Activated CD8-positive, alpha-beta T cell treated with anti-CD3 and anti-CD28 coated beads for 36 hours (primary cell): ENCODE measurements around the gene DUSP6. TPM values are rescaled to one million over a fixed set of nuclear protein-coding genes. Genes with fewer than 3 reads are reported as not detected.

Experiments used
- ATAC-seq: fragments of 200-7000 bp; cut with Tn5 transposase; one replicate; pipeline ENCODE4 v1.10.0; 2021; ENCODE audit warnings: mild to moderate bottlenecking, moderate library complexity
- CTCF ChIA-PET: fragments of 350-600 bp; sonication (Branson Sonifier 250); formaldehyde crosslinking; loops from one replicate; lab custom pipeline; 2021; ENCODE audit warnings: antibody characterized with exemption; lab: Charles Lee
- POLR2A ChIA-PET: fragments of 350-600 bp; sonication (Branson Sonifier 250); formaldehyde crosslinking; loops from one replicate; lab custom pipeline; 2021; ENCODE audit warnings: antibody characterized with exemption; lab: Charles Lee
- DNase-seq: peaks from one replicate; pipeline ENCODE4 v3.0.0-alpha.2; 2020
- H3K27ac Mint-ChIP-seq: one replicate; pipeline ENCODE4 v1.8.0; 2021; ENCODE audit warnings: mild to moderate bottlenecking, mixed read lengths
- H3K27me3 Mint-ChIP-seq: one replicate; pipeline ENCODE4 v1.8.0; 2021; ENCODE audit warnings: mixed read lengths
- H3K36me3 Mint-ChIP-seq: one replicate; pipeline ENCODE4 v1.8.0; 2021; ENCODE audit warnings: low read depth, mixed read lengths
- H3K4me1 Mint-ChIP-seq: one replicate; pipeline ENCODE4 v1.8.0; 2021; ENCODE audit warnings: low read depth, mixed read lengths
- H3K4me3 Mint-ChIP-seq: one replicate; pipeline ENCODE4 v1.8.0; 2021; ENCODE audit warnings: mild to moderate bottlenecking, moderate library complexity, mixed read lengths
- H3K9me3 Mint-ChIP-seq: one replicate; pipeline ENCODE4 v1.8.0; 2021; ENCODE audit warnings: mixed read lengths
- intact Hi-C: fragments of 100-400 bp; cut with micrococcal nuclease; formaldehyde crosslinking; loops from one replicate; pipeline ENCODE4 v1.10.0; 2022
- total RNA-seq, 2 experiments: library from RNA; stranded (reverse); gene quantifications; one replicate each; pipeline ENCODE4 v1.2.3, GENCODE V29; 2021
- TF ChIP-seq, protein P1 (sequence below): fragments of 200-600 bp; IDR thresholded peaks from one replicate; pipeline ENCODE4 v1.8.0; 2022; ENCODE audit warnings: antibody characterized with exemption, mild to moderate bottlenecking

DUSP6 gene
- total RNA-seq, 2 experiments from 2014 or later: 15.3 to 16.6 TPM

DNA sequence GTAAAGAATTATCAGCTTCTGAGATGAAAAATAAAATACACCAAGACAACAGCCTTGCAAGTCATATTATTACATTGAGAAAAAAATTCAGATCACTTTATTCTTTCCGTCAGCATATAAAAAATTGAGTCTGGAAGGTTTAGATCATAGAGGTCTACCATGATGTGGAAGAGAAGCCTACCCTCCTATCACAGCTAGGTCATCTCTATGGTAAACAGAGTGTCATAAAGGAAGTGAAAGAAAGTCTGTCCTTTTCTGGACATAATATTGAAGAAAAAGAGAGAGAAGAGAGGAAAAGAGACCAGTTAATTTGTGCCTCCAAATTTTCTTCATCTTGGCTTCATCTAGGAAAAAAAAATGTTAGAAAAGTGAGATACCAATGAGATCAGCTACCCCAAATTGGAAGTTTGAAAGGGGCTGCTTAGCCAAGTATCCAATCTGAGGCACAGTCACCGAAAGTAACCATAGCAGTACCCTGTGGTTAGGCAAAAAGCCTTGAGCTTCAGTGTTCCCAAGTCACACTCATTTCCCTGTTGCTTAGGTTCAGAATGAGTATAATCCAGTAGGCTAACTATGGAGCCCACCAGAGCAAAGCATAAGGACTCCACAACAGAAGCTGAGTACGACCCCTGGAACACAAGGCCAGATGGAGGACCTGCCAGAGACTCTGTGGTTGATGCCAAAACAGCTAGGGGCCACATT lies 38.1 kb downstream of the DUSP6 start:
- POLR2A ChIA-PET: interaction anchor here (1.0 kb wide), 1 partner anchor 37 kb away, joined by 3 read pairs; no protein-coding TSS in a partner anchor
- H3K36me3 Mint-ChIP-seq: no peaks in the 10 kb centered on the region

DNA sequence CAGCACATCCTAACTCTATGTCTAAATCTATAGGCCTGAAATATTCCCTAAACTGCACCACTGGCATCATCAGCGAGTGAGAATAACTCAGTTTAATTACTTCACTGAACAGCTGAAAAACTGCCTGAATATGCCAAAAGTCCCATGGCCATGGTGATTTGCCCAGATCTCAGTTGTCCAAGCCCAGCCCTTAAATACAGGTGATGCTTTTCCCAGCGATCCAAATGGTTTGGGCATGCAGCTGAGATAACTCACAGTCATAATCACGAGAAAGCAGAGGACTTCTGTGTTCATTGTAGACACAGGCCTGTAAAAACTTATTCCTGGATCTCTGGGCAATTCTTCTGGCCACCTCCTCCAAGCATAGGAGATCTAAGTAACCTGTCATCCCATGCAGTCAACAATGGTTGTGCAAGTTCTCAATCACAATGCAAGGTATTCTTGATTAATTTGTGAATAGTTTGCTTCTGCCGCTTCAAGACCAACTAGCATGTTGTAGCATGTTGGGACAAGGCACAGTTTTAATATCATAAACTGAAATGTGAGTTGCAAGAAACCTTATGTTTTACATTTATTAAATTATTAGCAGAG lies 40.5 kb downstream of the DUSP6 start:
- no peak for ATAC-seq
- Mint-ChIP-seq H3K27me3 (no peaks in the 10 kb centered on the region), H3K36me3 (no peaks in the 10 kb centered on the region), H3K4me3 (no peak overlapping the region), H3K4me1 (peaks cover 33% of the 10 kb centered on the region), H3K27ac (no peak overlapping the region), H3K9me3 (no peaks in the 10 kb centered on the region)
- TF ChIP-seq, protein P1, sequence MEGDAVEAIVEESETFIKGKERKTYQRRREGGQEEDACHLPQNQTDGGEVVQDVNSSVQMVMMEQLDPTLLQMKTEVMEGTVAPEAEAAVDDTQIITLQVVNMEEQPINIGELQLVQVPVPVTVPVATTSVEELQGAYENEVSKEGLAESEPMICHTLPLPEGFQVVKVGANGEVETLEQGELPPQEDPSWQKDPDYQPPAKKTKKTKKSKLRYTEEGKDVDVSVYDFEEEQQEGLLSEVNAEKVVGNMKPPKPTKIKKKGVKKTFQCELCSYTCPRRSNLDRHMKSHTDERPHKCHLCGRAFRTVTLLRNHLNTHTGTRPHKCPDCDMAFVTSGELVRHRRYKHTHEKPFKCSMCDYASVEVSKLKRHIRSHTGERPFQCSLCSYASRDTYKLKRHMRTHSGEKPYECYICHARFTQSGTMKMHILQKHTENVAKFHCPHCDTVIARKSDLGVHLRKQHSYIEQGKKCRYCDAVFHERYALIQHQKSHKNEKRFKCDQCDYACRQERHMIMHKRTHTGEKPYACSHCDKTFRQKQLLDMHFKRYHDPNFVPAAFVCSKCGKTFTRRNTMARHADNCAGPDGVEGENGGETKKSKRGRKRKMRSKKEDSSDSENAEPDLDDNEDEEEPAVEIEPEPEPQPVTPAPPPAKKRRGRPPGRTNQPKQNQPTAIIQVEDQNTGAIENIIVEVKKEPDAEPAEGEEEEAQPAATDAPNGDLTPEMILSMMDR: no peak
- POLR2A ChIA-PET: no interaction called here
- DNase-seq: no peak
- intact Hi-C loops: no loop called here
- CTCF ChIA-PET: no interaction called here

More for the DNA sequence above, 38.1 kb downstream of the DUSP6 start:
- TF ChIP-seq, protein P1: no peak
- DNase-seq (no peak), ATAC-seq (no peak)
- no peak overlapping the region for H3K4me3 Mint-ChIP-seq
- CTCF ChIA-PET: interaction anchor here (0.6 to 1.5 kb wide), 3 partner anchors 8 to 1631 kb away, joined by 3 read pairs; no protein-coding TSS in a partner anchor
- intact Hi-C loops: no loop called here
- H3K27me3 Mint-ChIP-seq: no peaks in the 10 kb centered on the region
- H3K9me3 Mint-ChIP-seq: no peaks in the 10 kb centered on the region
- H3K27ac Mint-ChIP-seq: no peak overlapping the region
- H3K4me1 Mint-ChIP-seq: peaks cover 18% of the 10 kb centered on the region

DNA sequence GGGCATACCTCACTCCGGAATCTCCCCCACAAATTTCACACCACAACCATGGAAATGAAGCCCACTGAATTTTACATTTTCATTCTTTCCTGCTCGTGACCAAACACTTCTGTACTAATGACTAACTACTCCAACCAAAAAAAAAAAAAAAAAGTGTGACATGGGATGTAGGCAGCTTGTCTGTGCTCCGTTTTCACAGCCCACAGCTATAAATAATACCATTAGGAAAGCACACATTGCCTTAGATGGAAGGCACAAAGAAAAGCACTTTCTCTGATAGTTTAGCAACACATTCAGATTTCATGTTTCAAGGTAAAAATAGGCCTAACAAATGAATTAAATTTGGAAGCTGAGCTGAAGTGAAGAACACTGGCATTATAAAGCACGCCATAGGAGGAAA lies 42.5 kb downstream of the DUSP6 start:
- no peaks in the 10 kb centered on the region for H3K36me3 Mint-ChIP-seq
- CTCF ChIA-PET: no interaction called here
- intact Hi-C loops: no loop called here
- DNase-seq (no peak), ATAC-seq (no peak)
- no peaks in the 10 kb centered on the region for H3K9me3 Mint-ChIP-seq
- no peak overlapping the region for H3K27ac Mint-ChIP-seq
- peaks cover 29% of the 10 kb centered on the region for H3K4me1 Mint-ChIP-seq
- no peak overlapping the region for H3K4me3 Mint-ChIP-seq
- H3K27me3 Mint-ChIP-seq: no peaks in the 10 kb centered on the region
- TF ChIP-seq, protein P1: no peak
- POLR2A ChIA-PET: no interaction called here

DNA sequence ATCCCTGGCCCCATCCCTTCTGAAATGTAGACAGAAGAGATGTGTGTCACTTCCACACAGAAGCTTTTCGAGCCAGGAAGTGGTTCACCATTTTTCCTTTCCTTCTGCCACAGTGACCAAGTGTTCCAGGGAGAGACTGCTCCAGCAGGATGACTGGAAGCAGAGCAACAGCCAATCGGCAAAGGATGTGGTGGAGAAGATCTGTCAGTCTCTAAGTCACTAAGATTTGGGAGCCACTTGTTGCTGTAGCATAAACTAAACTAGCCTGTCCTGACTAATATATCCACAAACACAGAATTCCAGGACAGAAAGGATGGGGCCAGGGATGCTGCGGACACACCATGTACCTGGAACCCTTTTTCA lies 42.9 kb downstream of the DUSP6 start:
- no peak for ATAC-seq
- CTCF ChIA-PET: no interaction called here
- no peak for DNase-seq
- Mint-ChIP-seq H3K36me3 (no peaks in the 10 kb centered on the region), H3K4me3 (no peak overlapping the region), H3K4me1 (peaks cover 29% of the 10 kb centered on the region), H3K27ac (no peak overlapping the region), H3K9me3 (no peaks in the 10 kb centered on the region), H3K27me3 (no peaks in the 10 kb centered on the region)
- POLR2A ChIA-PET: no interaction called here
- intact Hi-C loops: no loop called here
- TF ChIP-seq, protein P1: no peak
